Rectal smooth muscle tissue (tissue), 1 donor: Measurements from ENCODE around the gene FOXN1.

Source experiments
- H3K27ac ChIP-seq: one replicate; pipeline ENCODE4 v1.7.0; 2013; ENCODE audit warnings: low read depth, low read length, inconsistent platforms
- H3K27me3 ChIP-seq: one replicate; pipeline ENCODE4 v1.7.0; 2013; ENCODE audit warnings: low read length; ENCODE audit not compliant: control insufficient read depth, insufficient read depth
- H3K36me3 ChIP-seq: one replicate; pipeline ENCODE4 v1.7.0; 2013; ENCODE audit warnings: low read length; ENCODE audit not compliant: control insufficient read depth, insufficient read depth
- H3K4me1 ChIP-seq: one replicate; pipeline ENCODE4 v1.7.0; 2013; ENCODE audit warnings: low read length; ENCODE audit not compliant: control insufficient read depth, insufficient read depth
- H3K4me3 ChIP-seq: one replicate; pipeline ENCODE4 v1.7.0; 2013; ENCODE audit warnings: low read length
- H3K9ac ChIP-seq: one replicate; pipeline ENCODE4 v1.7.0; 2013; ENCODE audit warnings: low read length

The FOXN1 gene

DNA sequence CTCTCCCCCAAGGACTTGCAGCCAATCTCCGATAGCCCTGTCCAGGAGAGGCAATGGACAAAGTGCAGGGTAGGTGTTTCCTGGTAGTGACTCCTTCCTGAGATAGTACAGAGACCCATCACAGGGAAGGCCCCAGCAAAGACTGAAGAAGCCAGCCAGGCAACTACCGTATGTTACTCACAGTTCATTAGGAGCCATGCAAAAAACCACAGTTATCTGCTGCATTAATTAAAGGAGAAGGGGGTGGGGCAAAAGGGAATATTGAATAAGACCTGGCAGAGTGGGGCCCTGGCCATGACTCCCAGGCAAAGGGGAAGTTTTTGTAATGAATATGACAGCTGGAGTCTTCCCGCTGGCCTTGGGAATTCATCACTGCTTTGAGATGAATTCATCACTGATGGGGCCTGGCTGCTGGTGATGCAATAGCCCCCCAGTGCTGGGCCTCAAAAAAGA, 35.2 kb upstream of the FOXN1 start:
- H3K9ac ChIP-seq: no peak overlapping the region
- no peak overlapping the region for H3K27ac ChIP-seq
- H3K4me1 ChIP-seq: no peaks in the 10 kb centered on the region
- H3K4me3 ChIP-seq: no peak overlapping the region
- no peaks in the 10 kb centered on the region for H3K36me3 ChIP-seq
- no peaks in the 10 kb centered on the region for H3K27me3 ChIP-seq

DNA sequence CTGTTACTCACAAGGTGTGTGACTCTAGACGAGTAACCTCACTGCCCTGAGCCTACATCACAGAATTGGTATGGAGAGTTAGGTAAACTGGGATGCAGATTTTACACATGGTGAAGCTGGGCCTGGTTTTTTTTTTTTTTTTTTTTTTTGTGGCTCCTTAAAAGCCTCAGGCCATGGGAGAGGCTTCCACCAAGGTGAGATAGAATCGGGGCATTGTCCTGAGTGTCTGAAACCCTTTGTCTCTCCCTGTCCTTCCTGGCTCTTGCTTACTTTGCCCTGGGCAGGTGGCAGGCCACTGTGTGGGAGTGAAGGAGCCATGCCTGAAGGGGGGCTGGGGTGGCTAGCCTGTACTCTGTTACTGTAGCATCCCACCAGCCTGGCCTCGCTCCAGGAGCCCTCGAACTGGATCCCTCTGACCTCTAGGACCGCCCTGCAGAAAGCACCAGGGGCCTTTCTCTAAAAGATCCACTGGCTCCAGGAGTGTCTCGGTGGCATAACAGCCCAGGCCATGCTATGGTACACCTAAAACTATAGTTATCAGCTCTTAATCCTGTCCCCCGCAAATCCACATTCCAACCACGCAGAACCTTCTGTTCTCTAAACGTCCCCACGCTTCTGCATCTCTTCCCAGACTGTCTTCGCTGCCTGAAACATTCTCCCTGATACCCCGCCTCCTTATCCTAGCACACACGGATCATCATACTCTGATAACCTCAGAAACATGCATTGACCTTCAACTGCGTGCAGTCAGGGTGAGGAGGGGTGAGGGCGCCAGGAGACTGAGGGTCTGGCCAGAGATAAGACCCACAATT, 34.4 kb upstream of the FOXN1 start:
- Histone ChIP-seq H3K27ac (no peak overlapping the region), H3K4me1 (no peaks in the 10 kb centered on the region), H3K9ac (no peak overlapping the region)

GRCh38 chr17:28472871-28473497, 33.2 kb upstream of the FOXN1 start:
- no peak overlapping the region for H3K9ac ChIP-seq

More for the DNA sequence above, 34.4 kb upstream of the FOXN1 start:
- Histone ChIP-seq H3K36me3 (no peaks in the 10 kb centered on the region), H3K4me3 (no peak overlapping the region), H3K27me3 (no peaks in the 10 kb centered on the region)

GRCh38 chr17:28473542-28473941, 32.6 kb upstream of the FOXN1 start, which contains the start of gene SLC13A2:
Gene SLC13A2, plus strand, starts transcription at chr17:28473644. Its CDS starts 69 bp downstream, at chr17:28473713.
- no peaks in the 10 kb centered on the region for H3K4me1 ChIP-seq
- no peak within 1 kb of the TSS for H3K27ac ChIP-seq
- H3K9ac ChIP-seq: no peak within 1 kb of the TSS
- no peaks in the 10 kb centered on the region for H3K27me3 ChIP-seq
- H3K4me3 ChIP-seq: no peak within 1 kb of the TSS
- no peaks in the 10 kb centered on the region for H3K36me3 ChIP-seq

More at GRCh38 chr17:28472871-28473497, 33.2 kb upstream of the FOXN1 start:
- H3K4me1 ChIP-seq: no peaks in the 10 kb centered on the region
- H3K27ac ChIP-seq: no peak overlapping the region
- no peaks in the 10 kb centered on the region for H3K36me3 ChIP-seq
- H3K4me3 ChIP-seq: no peak overlapping the region
- no peaks in the 10 kb centered on the region for H3K27me3 ChIP-seq

- Histone ChIP-seq H3K9ac (no peak overlapping the region), H3K36me3 (no peaks in the 10 kb centered on the region), H3K27ac (no peak overlapping the region), H3K27me3 (no peaks in the 10 kb centered on the region), H3K4me1 (no peaks in the 10 kb centered on the region), H3K4me3 (no peak overlapping the region)
Observed at GRCh38 chr17:28474111-28474531, 32.0 kb upstream of the FOXN1 start.

GRCh38 chr17:28475151-28475900, 30.8 kb upstream of the FOXN1 start:
- no peak overlapping the region for H3K27ac ChIP-seq
- H3K9ac ChIP-seq: no peak overlapping the region
- H3K27me3 ChIP-seq: no peaks in the 10 kb centered on the region
- H3K4me3 ChIP-seq: no peak overlapping the region
- no peaks in the 10 kb centered on the region for H3K36me3 ChIP-seq
- no peaks in the 10 kb centered on the region for H3K4me1 ChIP-seq

DNA sequence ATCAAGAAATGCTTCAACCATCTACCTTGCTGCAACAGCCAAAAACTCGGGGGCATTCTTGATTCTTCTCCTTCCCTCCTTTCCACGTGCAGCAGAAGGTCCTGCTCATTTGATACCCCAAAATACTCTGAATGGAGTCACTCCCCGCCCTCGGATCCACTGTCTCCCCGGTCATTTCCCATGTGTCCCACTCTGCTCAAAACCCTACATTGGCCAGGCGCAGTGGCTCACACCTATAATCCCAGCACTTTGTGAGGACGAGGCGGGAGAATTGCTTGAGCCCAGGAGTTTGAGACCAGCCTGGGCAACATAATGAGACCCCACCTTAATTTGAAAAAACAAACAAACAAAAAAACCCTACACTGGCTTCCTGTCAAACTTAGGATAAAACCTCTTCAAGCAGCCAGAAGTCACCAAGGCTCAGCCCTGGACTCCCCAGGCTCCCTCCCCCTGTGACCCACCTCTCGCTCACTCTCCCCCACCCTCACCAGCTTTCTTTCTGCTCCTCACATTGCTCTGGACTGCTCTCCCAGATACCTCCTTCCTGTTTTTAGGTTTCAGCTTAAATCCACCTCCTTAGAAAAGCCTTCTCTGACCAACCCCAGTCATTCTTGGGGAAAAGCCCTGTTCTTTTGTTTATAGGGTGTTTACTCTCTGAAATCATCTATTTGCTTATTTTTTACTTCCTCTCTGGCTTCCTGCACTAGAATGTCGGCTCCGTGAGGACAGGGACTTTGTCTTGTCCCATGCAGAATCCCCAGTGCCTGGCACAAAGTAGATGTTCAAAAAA, 29.9 kb upstream of the FOXN1 start:
- Histone ChIP-seq H3K27ac (no peak overlapping the region), H3K4me3 (no peak overlapping the region), H3K9ac (no peak overlapping the region), H3K27me3 (no peaks in the 10 kb centered on the region), H3K4me1 (no peaks in the 10 kb centered on the region), H3K36me3 (no peaks in the 10 kb centered on the region)

DNA sequence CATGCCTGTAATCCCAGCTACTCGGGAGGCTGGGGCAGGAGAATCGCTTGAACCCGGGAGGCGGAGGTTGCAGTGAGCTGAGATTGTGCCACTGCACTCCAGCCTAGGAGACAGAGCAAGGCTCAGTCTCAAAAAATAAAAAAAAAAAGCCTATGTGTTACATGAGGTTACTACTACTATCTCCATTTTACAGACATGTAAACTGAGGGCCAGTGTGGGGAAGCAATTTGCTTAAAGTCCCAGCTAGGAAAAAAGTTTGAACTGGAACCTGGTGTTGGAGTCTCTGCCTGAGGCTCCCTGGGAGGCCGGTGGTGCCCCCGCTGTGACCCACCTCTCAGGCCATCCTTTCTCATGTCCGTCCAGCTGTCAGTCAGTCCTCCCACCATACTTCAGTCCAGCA, 28.2 kb upstream of the FOXN1 start:
- Histone ChIP-seq H3K36me3 (no peaks in the 10 kb centered on the region), H3K27ac (no peak overlapping the region), H3K4me3 (no peak overlapping the region), H3K9ac (no peak overlapping the region), H3K27me3 (no peaks in the 10 kb centered on the region), H3K4me1 (no peaks in the 10 kb centered on the region)

- Histone ChIP-seq H3K36me3 (no peaks in the 10 kb centered on the region), H3K27me3 (no peaks in the 10 kb centered on the region), H3K27ac (no peak overlapping the region), H3K9ac (no peak overlapping the region), H3K4me3 (no peak overlapping the region), H3K4me1 (no peaks in the 10 kb centered on the region)
Observed at GRCh38 chr17:28478712-28479615, 27.2 kb upstream of the FOXN1 start.

DNA sequence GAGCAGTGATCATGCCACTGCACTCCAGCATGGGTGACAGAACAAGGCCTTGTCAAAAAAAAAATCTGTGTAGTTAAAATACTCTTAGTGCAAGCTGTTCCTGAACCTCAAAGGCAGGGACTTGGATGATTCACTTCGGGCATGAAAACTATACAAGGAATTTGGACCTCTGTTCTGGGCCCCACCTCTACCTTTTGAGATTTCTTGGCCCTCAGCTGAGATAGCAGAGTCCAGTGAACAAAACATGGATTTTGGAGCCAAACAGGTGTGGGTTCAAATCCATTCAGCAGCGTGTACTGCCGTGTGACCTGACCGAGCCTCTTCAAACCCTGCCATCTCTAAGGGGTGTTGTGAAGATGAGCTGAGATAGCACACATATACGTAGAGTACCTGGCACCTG, 25.9 kb upstream of the FOXN1 start:
- no peaks in the 10 kb centered on the region for H3K27me3 ChIP-seq
- no peak overlapping the region for H3K27ac ChIP-seq
- H3K4me1 ChIP-seq: no peaks in the 10 kb centered on the region
- H3K4me3 ChIP-seq: no peak overlapping the region
- H3K9ac ChIP-seq: no peak overlapping the region
- no peaks in the 10 kb centered on the region for H3K36me3 ChIP-seq

- H3K27ac ChIP-seq: no peak overlapping the region
- H3K36me3 ChIP-seq: no peaks in the 10 kb centered on the region
- no peaks in the 10 kb centered on the region for H3K27me3 ChIP-seq
- H3K4me3 ChIP-seq: no peak overlapping the region
- H3K4me1 ChIP-seq: no peaks in the 10 kb centered on the region
- no peak overlapping the region for H3K9ac ChIP-seq
Observed at GRCh38 chr17:28480799-28481571, 25.2 kb upstream of the FOXN1 start.
